IMR-90 (cell line): ENCODE measurements around the gene TRIM41.

ENCODE experiments used
- POLR2A ChIP-seq: IDR thresholded peaks from 2 replicates; pipeline ENCODE4 v1.6.1; 2012; ENCODE audit warnings: mild to moderate bottlenecking, low read depth, low read length
- TF ChIP-seq, protein P1 (sequence below): fragments of 150-350 bp; IDR thresholded peaks from 2 replicates; pipeline ENCODE4 v1.6.1; 2016; ENCODE audit warnings: low read depth, mild to moderate bottlenecking, low read length, moderate library complexity, borderline replicate concordance

DNA sequence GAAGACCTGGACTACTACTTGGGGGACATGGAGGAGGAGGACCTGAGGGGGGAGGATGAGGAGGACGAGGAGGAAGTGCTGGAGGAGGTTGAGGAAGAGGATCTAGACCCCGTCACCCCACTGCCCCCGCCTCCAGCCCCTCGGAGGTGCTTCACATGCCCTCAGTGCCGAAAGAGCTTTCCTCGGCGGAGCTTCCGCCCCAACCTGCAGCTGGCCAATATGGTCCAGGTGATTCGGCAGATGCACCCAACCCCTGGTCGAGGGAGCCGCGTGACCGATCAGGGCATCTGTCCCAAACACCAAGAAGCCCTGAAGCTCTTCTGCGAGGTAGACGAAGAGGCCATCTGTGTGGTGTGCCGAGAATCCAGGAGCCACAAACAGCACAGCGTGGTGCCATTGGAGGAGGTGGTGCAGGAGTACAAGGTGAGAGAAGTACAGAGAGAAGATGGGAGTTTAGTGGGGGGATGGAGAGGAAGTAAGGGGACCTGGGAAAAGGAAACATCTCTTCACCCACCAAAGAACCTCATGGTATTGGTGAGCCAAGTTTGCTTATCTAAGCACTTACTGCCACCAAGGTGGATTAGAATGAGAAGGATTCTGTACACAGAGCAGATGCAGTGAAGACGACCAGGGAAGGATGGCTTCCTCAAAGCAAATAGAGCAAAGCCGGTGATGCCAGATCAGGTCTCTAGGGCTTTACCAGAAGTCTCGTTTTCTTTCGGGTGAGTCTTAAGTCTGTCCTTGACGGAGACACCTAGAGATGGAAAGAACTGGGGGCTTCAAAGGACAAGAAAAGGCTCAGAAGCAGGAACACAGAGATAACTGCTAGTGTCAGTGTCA is 1.5 kb downstream of the TRIM41 start:
- no peak for TF ChIP-seq POLR2A
- TF ChIP-seq, protein P1, sequence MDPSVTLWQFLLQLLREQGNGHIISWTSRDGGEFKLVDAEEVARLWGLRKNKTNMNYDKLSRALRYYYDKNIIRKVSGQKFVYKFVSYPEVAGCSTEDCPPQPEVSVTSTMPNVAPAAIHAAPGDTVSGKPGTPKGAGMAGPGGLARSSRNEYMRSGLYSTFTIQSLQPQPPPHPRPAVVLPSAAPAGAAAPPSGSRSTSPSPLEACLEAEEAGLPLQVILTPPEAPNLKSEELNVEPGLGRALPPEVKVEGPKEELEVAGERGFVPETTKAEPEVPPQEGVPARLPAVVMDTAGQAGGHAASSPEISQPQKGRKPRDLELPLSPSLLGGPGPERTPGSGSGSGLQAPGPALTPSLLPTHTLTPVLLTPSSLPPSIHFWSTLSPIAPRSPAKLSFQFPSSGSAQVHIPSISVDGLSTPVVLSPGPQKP = no peak
